RWPE1 (cell line): Measurements from ENCODE around the gene SUMF1.

Source experiments
- CTCF ChIA-PET: fragments of 350-600 bp; sonication (Branson Sonifier 250); formaldehyde crosslinking; extraction: SDS; loops from one replicate; lab custom pipeline; 2021; lab: Yijun Ruan, JAX
- POLR2A ChIA-PET: fragments of 400-600 bp; formaldehyde crosslinking; extraction: SDS; loops from one replicate; lab custom pipeline; 2020; ENCODE audit warnings: antibody characterized with exemption; ENCODE audit not compliant: low non-redundant PET; lab: Yijun Ruan, JAX
- DNase-seq: peaks from one replicate; pipeline ENCODE4 v3.0.0; 2012; ENCODE audit warnings: low spot score
- H3K27ac ChIP-seq: fragments of 450-650 bp; 2 replicates; pipeline ENCODE4 v1.5.1; 2017
- TF ChIP-seq, protein P1 (sequence below): fragments of 450-650 bp; conservative IDR thresholded peaks from 2 replicates; pipeline ENCODE4 v1.5.1; 2017; ENCODE audit warnings: low read depth, mild to moderate bottlenecking

SUMF1 gene

DNA sequence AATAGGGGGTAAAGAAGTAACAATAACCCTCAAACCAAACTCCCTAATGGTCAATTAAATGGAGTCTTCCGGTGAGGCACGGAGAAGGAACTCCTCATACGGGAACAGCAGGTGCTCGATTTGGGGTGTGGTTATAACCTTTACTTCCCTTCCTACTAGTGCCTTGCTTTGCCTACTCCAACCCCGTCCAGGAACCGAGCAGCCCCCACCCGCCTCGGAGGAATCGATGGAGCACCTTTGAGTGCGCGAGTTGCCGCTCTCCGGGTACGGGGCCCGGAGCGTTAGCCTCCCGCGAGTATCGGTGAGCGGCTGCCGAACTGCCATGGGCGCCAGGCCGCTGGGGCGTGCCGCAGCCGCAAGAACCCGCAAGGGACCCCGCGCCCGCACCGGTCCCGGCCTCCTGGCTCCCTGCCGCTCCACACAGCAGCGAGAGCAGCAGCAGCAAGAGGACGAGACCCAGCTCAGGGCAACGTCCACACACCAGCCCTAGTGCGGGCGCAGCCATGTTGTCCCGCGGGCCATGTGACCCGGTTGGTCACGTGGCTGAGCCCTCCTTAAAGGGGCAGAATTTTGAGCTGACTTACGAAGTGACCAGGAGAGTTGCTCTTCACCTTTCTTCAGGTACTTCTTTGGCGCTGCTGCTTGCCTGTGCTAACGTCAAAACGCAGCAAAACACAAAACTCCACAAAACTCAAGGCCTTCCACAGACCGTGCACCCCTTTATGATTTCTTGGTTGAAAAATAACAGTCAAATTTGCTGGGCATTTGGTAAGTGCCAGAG lies at the start of gene SUMF1:
TSS of gene SUMF1 (minus strand) at position 529 of the 781 bp plus-strand sequence. CDS start at position 505, 24 bp downstream.
- peak within 1 kb of the TSS; percentile 66 for H3K27ac ChIP-seq
- TF ChIP-seq, protein P1, sequence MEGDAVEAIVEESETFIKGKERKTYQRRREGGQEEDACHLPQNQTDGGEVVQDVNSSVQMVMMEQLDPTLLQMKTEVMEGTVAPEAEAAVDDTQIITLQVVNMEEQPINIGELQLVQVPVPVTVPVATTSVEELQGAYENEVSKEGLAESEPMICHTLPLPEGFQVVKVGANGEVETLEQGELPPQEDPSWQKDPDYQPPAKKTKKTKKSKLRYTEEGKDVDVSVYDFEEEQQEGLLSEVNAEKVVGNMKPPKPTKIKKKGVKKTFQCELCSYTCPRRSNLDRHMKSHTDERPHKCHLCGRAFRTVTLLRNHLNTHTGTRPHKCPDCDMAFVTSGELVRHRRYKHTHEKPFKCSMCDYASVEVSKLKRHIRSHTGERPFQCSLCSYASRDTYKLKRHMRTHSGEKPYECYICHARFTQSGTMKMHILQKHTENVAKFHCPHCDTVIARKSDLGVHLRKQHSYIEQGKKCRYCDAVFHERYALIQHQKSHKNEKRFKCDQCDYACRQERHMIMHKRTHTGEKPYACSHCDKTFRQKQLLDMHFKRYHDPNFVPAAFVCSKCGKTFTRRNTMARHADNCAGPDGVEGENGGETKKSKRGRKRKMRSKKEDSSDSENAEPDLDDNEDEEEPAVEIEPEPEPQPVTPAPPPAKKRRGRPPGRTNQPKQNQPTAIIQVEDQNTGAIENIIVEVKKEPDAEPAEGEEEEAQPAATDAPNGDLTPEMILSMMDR = no peak
- DNase-seq = peak; percentile 87
- ChIA-PET CTCF (interaction anchor here (1.0 kb wide), 1 partner anchor 116 kb away, joined by 3 read pairs; no protein-coding TSS in a partner anchor), POLR2A (interaction anchor here (0.5 to 0.6 kb wide), 2 partner anchors 15 to 26 kb away, joined by 3 to 4 read pairs; partner anchors contain the start of gene ITPR1)

DNA sequence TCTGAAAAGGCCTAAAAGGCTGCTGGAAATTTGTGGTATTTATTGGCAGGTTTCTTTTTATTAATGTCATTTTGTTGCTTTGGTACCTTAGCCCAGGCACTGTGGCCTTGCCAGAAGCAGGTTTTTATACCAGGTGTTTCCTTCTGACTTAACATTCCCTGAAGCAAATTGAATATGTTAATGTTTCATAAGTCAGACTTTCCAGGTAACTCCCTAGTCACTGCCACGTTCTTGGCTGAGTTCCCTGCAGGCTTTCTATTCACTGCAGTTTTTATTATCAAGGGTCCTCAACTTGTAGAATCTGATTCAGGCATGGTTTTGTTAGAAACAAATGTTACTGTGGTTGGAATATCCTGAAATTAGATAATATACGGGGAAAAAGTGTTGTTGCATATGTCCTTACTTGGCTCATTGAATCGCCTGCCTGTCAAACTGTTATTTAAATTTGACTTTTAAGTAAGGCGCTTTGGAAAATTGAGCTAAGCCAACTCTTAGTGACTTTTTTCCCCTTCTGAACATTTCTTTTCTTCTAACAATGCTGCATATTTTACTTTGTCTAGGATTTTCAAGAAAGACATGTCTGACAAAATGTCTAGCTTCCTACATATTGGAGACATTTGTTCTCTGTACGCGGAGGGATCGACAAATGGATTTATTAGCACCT lies 49.0 kb upstream of the SUMF1 start:
- ChIA-PET CTCF (interaction anchor here (0.6 kb wide), 1 partner anchor 99 kb away, joined by 3 read pairs; no protein-coding TSS in a partner anchor), POLR2A (no interaction called here)
- TF ChIP-seq, protein P1 = no peak
- no peak overlapping the region for H3K27ac ChIP-seq
- DNase-seq = no peak

- no peak for DNase-seq
- H3K27ac ChIP-seq = no peak overlapping the region
- ChIA-PET CTCF (no interaction called here), POLR2A (no interaction called here)
- TF ChIP-seq, protein P1 = no peak
These were observed 47.8 kb upstream of the SUMF1 start for GRCh38 chr3:4514916-4515315.

GRCh38 chr3:4514321-4514720 lies 47.3 kb upstream of the SUMF1 start:
- DNase-seq = no peak
- POLR2A ChIA-PET = no interaction called here
- TF ChIP-seq, protein P1 = no peak
- CTCF ChIA-PET = no interaction called here
- H3K27ac ChIP-seq = no peak overlapping the region

- POLR2A ChIA-PET = no interaction called here
- TF ChIP-seq, protein P1 = no peak
- DNase-seq = no peak
- CTCF ChIA-PET = no interaction called here
- H3K27ac ChIP-seq = no peak overlapping the region
These were observed 46.0 kb upstream of the SUMF1 start for GRCh38 chr3:4512895-4513616.
